HG03469 (cell line): Measurements from ENCODE around the gene SHCBP1L.

Source experiments
- ATAC-seq: cut with Tn5 transposase; IDR thresholded peaks from one replicate; pipeline ENCODE4 v1.9.1; 2021; ENCODE audit warnings: mild to moderate bottlenecking, moderate library complexity, moderate number of reproducible peaks; ENCODE audit not compliant: unreplicated experiment

Gene SHCBP1L

DNA sequence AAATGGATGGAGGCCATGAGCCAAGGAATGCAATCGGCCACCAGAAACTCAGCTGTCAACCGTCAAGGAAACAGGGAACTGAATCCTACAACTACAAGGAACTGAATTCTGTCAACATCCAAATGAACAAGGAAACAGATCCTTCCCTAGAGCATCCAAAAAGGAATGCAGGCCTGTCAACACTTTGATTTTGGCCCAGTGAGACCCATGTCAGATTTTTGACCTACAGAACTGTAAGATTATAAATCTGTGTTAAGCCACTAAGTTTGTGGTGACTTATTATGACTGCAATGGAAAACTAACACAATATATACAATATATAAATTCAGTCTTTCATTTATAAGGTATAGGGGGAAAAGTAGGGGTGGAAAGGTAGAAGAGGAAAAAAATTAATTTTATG is 55.3 kb downstream of the SHCBP1L start:
- no peak for ATAC-seq

GRCh38 chr1:182890927-182891610 is 61.9 kb downstream of the SHCBP1L start:
- no peak for ATAC-seq

GRCh38 chr1:182889997-182890396 is 63.0 kb downstream of the SHCBP1L start:
- ATAC-seq, result no peak

DNA sequence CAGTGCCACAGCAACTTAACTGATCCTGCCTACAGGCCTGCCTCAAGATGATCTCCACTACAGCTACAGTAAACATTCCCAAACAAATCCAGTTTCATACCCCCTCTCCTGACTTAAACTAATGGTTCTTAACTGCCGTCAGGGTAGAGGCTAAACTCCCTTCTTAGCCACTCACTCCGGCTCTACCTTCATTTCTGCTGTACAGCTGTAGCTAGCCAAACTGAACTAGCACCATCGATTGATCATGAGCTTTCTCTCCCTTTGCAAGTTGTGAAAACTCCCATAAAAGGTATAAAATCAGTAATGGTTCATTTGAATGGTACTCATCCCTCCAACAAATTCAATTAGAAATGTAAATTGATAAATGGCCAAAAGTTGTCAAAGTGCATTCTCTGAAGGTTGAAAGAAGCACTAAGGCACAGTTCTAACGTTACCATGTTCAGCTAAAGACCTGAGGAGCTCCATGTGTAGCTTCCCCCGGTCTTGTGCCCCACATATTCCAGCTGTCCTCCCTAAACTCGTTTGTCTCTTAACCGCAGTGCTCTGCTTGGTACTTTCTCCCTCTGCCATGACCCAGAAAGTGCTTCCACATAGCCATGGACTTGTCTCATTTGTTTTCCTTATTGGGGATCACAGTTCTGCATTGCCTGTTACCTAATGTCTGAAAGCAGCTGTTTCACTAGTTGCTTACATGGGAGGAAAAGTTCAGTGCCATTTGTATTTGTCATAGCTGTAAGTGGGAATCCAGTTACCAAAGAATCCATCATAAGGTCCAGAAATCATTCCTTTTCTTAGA is 64.0 kb downstream of the SHCBP1L start:
- no peak for ATAC-seq

DNA sequence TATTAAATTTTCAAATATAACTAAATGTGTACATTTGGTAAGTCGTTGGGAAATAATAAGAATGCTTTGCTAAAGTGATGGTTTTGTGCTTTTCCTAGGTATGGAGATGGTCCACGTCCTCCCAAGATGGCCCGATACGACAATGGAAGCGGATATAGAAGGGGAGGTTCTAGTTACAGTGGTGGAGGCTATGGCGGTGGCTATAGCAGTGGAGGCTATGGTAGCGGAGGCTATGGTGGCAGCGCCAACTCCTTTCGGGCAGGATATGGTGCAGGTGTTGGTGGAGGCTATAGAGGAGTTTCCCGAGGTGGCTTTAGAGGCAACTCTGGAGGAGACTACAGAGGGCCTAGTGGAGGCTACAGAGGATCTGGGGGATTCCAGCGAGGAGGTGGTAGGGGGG is 66.0 kb downstream of the SHCBP1L start:
- ATAC-seq, result no peak

DNA sequence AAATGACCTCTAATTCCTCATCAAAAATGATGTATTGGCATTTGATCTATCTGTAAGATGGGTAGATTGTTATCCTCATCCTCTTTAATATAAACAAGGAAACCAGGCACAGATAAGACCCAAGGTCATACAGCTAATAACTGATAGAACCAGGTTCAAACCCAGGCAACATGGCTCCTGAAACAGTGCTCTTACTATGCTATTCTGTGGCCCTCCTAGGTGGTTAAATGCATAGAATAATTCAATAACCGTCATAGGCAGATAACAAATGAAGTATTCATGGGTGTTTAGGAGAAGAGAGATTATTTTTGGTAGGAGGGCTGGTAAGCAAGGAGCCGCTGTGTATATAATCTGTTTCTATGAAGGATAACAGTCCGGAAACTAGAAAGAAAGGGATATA is 67.4 kb downstream of the SHCBP1L start:
- no peak for ATAC-seq

DNA sequence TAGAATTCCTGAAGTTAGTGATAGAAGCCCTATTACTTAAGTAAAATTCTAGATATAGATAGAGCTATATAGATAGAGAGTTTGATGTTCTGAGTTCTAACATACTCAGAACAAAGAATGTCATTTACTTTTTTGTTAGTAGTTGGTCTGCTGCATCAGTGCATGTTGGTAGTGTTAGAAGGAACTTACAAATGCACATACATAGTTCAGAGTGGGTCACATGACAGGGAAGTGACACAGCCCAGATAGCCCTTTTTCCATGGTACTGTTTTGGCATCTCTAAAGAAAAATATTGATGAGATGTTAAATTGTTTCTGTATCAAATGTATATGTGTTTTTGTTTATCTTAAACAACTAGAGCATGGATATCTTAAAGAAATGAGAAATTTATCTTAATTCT is 68.1 kb downstream of the SHCBP1L start:
- no peak for ATAC-seq

- no peak for ATAC-seq
Observed at GRCh38 chr1:182877842-182878241, 75.1 kb downstream of the SHCBP1L start.

- no peak for ATAC-seq
Observed at GRCh38 chr1:182877331-182877730, 75.6 kb downstream of the SHCBP1L start.

DNA sequence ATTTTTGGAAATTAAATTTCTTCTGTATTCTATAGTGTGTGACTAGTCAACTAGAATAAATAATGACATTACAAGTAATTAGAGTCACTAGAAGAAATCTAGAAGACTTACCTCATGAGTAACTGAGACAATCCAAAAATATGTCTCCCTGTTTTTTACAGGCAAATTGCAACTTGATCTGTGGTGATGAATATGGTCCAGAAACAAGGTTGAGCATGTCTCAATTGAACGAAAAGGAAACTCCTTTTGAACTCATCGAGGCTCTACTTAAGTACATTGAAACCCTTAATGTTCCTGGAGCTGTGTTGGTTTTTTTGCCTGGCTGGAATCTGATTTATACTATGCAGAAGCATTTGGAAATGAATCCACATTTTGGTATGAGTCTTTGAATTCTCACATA is 77.1 kb downstream of the SHCBP1L start:
- ATAC-seq, result no peak

DNA sequence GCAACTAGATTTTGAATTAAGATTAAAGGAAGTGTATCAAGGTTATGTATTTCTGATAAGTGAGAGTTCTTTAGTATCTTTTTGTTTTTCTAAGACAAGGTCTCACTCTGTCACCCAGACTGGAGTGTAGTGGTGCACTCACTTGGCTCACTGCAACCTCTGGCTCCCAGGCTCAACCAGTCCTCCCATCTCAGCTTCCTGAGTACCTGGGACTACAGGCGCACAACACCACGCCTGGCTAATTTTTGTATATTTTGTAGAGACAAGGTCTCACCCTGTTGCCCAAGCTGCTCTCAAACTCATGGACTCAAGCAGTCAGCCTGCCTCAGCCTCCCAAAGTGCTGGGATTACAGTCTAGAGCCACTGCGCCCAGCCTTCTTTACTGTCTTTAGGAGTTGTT is 80.1 kb downstream of the SHCBP1L start:
- no peak for ATAC-seq

DNA sequence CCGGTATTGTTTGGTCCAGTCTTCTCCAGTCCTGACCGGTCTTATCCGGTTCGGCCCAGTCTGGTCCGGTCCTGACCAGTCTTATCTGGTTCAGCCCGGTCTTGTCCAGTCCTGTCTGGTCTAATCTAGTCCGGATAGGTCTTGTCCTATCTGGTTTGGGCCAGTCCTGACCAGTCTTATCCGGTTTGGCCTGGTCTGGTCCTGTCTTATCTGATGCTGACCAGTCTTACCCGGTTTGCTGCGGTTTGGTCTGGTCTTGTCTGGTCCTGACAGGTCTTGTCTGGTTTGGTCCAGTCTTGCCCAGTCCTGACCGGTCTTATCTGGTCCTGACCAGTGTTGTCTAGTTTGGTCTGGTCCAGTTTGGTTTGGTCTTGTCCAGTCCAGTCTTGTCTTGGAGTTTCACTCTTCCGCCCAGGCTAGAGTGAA is 83.7 kb downstream of the SHCBP1L start:
- ATAC-seq, result no peak

DNA sequence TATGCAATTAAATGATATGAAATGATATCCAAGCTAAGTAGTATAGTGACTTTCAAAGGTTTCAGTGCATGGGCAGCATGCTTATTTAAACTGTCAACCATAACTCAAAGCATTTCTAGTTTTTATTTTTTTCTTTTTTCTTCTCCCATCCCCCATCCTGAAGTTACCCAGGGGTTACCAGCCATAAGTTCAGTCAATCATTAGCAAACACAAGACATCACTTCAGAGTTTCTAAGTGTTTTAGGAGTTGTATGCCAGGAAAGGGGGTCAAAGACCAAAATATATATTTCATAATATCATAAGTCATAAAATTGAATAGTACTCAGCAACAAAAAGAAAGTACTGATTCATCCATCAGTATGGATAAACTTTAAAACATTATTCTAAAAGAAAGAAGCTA is 85.1 kb downstream of the SHCBP1L start:
- ATAC-seq, result no peak

DNA sequence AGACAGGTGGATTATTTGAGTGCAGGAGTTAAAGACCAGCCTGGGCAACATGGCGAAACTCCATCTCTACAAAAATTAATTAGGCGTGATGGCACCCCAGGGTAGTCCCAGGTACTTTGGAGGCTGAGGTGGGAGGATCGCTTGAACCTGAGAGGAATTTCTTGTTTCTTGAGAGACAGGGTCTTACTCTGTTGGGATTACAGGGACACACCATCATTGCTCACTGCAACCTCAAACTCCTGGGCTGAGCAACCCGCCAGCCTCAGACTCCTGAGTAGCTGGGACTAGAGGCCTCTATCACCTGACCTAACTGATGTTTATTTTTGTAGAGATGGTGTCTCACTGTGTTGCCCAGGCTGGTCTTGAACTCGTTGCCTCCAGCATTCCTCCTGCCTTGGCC is 89.0 kb downstream of the SHCBP1L start:
- no peak for ATAC-seq

DNA sequence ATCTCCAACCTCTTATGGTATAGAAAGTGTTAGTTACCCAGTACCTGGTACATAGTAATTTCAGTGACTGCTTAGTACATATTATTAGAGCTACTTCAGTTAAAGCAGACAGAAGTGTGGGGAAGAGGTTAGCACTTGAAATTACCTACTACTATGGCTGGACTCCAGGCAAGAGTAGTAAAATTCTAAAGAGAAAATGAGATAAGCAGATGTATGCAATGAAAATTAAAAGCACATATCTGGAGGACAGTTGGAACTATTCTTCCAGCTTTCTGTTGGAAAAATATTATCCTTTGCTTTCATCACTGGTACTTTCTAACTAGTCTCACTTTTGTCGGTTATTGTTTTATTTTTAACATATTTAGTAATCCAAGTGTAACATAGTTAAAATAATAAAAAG is 90.1 kb downstream of the SHCBP1L start:
- ATAC-seq, result no peak

- no peak for ATAC-seq
Observed at GRCh38 chr1:182861994-182862393, 91.0 kb downstream of the SHCBP1L start.

GRCh38 chr1:182860658-182861057 is 92.3 kb downstream of the SHCBP1L start:
- no peak for ATAC-seq

DNA sequence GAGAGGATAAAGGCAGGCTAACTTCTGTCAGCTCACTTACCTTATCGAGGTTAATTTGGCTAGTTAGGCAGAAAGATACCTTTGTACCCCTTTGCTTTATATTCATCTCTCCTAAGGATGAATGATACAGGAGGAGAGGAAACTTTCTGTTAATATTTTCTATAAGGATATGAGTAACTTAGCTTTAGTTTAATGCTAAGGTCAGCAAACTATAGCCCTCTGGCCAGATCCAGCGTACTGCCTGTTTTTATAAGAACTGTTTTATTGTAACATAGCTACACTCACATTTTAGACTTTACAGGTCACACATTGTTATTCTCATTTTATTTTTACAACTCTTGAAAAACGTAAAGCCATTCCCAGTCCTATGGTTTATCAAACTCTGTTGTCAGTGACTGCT is 95.8 kb downstream of the SHCBP1L start:
- no peak for ATAC-seq

DNA sequence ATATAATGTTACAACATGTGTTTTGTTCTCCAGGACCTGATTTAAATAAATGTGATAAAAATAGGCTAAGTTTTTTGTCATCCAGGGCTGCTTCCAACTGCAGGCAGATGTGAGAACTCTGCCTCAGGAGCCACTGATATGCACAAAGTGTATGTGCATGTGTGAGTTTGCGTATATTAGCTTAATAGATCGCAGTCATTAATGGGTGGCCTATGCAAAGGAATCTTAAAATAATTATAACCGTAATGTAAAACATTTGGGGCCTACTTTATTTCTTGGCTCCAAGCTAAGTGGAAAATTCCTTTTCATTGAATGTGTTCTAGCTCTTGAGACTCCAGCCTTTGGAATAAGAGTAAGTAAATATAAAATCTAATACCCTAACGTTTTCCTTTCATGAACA is 97.1 kb downstream of the SHCBP1L start:
- no peak for ATAC-seq

DNA sequence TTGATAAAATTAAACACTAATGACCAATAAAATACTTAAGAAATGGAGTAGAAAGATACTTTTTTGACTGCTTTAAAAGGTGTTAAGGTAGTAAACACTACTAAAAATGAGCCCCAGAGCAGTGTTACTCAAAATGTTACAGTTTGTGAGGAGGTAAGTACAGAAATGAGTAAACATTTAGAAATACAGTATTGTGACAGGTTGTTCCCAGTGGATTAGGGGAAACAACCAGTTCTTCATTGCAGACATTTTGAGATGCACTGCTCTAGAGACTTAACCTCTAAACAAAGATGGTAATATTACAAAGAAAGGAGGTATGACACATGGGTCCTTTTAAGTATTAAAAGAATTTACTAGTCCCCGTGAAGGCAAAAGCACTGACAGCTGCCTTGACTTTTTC is 101.1 kb downstream of the SHCBP1L start:
- no peak for ATAC-seq

GRCh38 chr1:182850319-182850718 is 102.6 kb downstream of the SHCBP1L start:
- ATAC-seq, result no peak
